HG02943 (cell line): Measurements from ENCODE around the gene CPXM1.
"Not testable (repeated sequence)": the region's sequence is repeated elsewhere in the genome, so short reads cannot be mapped to it uniquely, and the experiment has no call there.

Source experiments
- ATAC-seq: cut with Tn5 transposase; IDR thresholded peaks from one replicate; pipeline ENCODE4 v1.9.1; 2021; ENCODE audit warnings: mild to moderate bottlenecking, low read depth, moderate library complexity; ENCODE audit not compliant: unreplicated experiment

Gene CPXM1

GRCh38 chr20:2822073-2822472 lies 21.6 kb upstream of the CPXM1 start:
- no peak for ATAC-seq

- no peak for ATAC-seq
Observed at GRCh38 chr20:2820896-2821869, 20.8 kb upstream of the CPXM1 start.

GRCh38 chr20:2820084-2820895 lies 19.9 kb upstream of the CPXM1 start:
- ATAC-seq = no peak

- ATAC-seq = no peak
Observed at GRCh38 chr20:2817891-2818595, 17.6 kb upstream of the CPXM1 start.

DNA sequence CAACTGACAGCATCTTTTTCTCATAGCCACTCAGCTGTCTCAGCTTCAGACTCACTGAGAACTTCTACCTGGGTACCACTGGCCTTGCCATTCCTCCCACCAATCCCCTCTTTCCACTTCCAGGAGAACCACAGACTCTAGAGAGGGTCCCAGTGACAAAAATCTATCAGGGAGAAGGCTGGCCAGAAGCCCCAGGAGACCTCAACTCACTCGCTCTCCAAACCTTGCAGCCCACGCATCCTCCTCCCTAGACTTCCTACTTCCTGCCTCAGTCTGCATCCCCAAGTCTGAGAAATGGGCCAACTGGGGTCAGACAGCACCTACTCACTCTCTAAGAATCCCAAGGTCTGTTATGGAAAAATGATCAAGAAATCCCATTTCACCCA lies 16.9 kb upstream of the CPXM1 start:
- ATAC-seq = no peak

GRCh38 chr20:2816583-2817340 lies 16.3 kb upstream of the CPXM1 start:
- ATAC-seq = no peak

DNA sequence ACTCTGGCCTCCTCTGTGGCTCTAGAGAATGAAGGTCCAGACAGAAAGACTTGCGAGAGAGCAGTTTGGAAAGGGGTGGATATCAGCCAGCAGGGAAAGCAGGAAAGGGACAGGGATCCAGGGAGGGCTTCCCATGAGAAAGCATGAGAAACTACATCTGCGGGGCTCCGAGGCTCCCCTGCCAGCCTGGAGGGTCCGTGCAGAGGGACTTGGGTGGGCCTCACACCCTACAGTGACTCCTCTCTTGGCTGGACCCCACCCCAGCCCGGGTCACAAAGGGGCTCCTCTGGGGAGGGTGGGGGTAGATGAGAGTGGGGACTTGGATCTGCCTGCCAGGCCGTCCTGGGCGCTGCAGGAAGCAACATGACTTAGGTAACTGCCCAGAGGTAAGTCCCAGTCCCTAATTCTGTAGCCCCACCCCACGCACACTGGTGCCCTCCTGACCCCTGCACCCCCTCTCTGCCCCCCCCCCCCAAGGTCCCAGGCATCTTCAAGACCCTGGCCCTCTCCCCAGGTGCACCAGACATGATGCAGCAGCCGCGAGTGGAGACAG lies 15.7 kb upstream of the CPXM1 start, which contains the start of gene TMEM239:
TSS of gene TMEM239 (plus strand) at position 335 of the 553 bp plus-strand sequence. CDS start at position 526, 191 bp downstream.
- no peak for ATAC-seq

GRCh38 chr20:2815242-2815900 lies 14.9 kb upstream of the CPXM1 start:
- ATAC-seq = no peak

DNA sequence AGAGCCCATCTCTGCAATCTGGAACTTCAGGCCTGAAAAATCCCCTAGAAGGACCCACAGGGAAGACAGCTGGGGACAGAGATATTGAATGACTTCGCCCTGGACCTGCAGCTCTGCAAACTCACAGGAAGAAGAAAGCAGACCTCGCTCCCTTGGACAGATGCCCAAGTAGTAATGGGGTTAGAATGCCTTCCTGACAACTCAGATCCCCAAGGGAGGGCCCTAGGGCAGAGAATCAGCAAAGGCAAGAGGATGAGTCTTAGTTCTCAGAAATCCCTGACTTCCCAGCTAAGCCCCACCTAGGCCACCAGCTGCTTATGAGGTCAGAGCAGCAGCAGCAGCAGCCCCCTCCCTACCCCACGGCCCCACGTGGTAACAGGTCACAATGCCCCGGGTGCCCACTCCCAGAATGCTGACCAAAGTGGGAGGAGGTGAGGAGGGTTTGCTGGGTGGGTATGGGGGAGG lies 14.2 kb upstream of the CPXM1 start, which contains the start of gene C20orf141:
TSS of gene C20orf141 (plus strand) at position 401 of the 465 bp plus-strand sequence. CDS start 198 bp downstream, outside the sequence.
- no peak for ATAC-seq

DNA sequence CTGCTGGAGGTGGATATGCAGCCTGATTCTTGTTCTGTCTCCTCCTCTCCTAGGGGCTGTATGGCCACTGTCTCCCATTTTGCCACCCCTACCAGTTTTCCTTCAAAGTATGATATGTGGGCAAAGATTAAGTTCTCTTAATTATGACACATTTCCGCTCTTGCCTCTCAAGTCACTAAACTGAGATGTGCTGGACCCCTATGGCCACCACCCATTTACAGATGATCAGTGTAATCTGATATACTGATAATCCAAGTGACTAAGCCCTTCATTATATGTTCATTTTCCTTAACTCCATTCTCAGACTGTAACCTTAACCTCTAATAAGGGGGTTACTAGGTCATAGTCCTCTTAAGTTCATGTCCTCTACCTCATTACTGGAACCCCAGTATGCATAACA lies 13.6 kb upstream of the CPXM1 start:
- no peak for ATAC-seq

DNA sequence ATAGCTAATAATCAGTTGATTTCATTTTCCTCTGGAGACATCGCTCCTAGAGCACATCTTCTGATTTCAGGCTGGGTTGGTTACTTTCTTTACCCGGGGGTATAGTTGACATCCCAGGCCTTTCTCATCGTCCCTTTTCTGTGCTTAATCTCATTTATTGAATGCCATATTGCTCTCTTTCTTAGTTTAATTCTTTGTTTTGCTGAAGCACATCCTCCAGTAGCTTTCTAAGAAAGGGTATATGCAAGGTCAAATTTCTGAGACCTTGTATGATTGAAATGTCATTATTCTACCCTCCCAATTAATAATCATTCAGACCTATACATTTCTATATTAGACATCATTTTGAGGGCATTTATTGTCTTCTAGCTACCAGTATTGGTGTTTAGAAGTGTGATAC lies 11.8 kb upstream of the CPXM1 start:
- no peak for ATAC-seq

DNA sequence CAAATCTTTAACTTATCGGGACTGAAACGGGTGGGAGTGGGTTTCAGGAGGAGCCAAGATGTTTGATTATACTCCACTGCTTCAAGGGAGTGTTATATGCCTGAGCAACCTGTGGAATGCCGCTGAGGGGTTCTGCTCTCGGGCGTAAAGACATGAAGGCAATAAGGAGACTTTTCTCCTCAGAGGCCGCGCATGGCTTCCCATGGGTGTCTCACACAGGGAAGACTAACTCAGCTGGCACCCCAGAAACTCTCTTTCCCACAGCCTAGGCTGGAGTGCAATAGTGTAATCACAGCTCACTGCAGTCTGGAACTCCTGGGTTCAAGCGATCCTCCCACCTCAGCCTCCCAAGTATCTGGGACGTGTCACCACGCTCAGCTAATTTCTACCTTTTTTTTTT lies 9.3 kb upstream of the CPXM1 start:
- ATAC-seq = no peak

DNA sequence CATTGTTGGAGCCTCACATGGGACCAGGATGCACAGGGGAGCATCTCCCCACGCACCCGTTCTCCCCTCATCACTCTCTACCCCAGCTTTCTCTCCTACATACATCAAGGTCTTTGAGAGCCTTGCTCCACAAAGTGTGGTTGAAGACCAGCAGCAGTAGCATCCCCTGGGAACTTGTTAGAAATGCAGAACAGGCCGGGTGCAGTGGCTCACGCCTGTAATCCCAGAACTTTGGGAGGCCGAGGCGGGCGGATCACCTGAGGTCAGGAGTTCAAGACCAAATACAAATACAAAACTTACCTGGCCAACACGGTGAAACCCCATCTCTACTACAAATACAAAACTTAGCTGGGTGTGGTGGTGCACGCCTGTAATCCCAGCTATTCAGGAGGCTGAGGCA lies 7.5 kb upstream of the CPXM1 start:
- not testable (repeated sequence) for ATAC-seq

DNA sequence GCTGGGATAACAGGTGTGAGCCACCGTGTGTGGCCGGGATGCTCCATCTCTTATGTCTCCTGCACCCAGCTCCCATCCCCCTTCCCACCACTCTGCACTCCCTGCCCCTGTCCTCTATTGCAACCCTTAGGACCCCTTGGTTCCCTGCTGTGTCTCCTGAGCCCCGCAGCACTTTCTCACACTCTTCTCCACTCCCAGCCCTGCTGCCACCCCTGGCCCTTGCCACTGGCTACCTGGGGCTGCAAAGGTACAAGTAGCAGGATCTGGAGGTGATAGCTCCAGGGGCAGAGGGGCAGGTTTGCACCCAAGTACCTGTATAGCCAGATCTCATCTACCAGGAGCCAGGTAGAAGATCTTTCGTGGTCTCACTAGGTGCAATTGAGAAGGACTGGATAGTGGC lies 6.6 kb upstream of the CPXM1 start:
- no peak for ATAC-seq

- no peak for ATAC-seq
Observed at GRCh38 chr20:2806351-2806701, 5.9 kb upstream of the CPXM1 start.

DNA sequence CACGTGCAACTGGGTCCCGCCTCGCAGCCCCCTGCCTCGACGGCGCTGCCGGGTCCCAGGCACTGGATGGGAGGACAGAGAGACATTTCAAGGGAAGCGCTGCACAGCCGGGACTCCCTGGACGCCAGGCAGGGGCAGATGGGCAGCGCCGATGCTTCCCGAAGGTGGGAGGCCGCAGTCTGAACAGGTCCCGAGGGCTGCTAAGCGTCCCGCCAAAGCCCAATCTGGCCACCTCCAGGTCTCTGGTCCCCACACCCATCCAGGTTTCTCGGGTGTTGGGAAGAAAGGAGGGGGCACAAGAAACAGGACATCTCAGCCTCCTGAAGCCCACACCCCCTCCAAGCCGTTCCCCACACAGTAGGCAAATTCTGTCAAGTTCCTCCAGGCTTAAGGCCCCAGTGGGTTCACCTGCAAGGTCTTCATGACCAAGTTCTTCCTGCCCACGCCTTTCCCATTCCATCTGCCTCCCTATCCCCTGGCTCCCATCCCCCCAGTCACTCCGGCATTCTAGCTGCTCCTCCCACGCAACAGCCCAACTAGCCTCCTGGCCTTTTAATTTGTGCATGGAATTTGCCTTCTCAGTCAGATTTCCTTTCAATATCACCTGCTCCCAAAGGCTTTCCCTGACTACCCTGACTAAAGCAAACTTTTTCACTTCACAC lies 5.4 kb upstream of the CPXM1 start:
- ATAC-seq = no peak

DNA sequence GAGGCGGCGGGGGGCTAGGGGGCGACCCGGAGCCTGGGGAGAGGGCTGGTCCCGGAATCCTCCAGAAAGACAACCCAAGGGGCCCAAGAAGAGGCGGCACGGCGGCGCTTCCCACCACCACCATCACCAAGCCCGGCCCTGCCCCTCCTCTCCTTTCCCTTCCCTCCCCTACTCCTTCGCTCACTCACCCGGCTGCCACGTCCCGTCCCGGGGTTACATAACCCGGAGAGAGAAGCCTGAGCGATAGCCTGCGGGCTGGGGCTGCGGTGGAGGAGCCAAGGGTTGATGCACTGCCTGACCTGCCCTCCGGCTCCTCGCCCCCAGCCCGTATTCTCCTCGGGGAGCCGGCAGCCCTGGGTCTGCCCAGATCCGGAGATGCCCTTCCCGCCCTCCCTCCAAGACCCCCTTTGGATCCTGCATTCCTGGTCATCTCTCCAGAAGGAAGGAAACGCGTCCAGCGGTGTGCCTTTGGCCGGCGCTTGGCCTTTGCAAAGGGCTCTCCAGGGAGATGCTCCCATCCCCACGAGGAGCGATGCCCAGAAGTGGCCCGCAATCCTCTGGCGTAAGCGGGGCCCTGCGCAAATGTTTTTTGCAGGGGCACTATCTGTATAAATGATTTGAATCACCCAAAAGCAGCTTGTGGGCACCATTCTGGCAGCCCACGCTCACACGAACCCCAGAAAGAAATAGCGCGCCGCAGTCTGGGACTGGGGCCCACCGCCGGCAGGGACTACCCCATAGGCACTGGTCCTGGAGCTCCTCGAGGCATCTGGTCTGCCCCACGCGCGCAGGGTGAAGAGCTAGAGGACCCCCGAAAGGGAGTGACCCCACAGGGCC lies 4.6 kb upstream of the CPXM1 start:
- ATAC-seq = no peak
